Mesothelial cell of epicardium (in vitro differentiated cells): ENCODE measurements around the gene PRKCA. TPM values are rescaled to one million over a fixed set of nuclear protein-coding genes. Genes with fewer than 3 reads are reported as not detected.

Experiments
- DNase-seq, 2 experiments: peaks; one replicate each; pipeline ENCODE4 v3.0.0; 2021; ENCODE audit warnings: low spot score in 2 of 2; ENCODE audit not compliant: unreplicated experiment in 2 of 2
- H3K27ac Mint-ChIP-seq: 2 replicates; pipeline ENCODE4 v1.8.0; 2021; ENCODE audit warnings: mixed read lengths
- H3K27me3 Mint-ChIP-seq: 2 replicates; pipeline ENCODE4 v1.8.0; 2021; ENCODE audit warnings: low read depth, mixed read lengths
- H3K36me3 Mint-ChIP-seq: 2 replicates; pipeline ENCODE4 v1.8.0; 2021; ENCODE audit warnings: mixed read lengths
- H3K4me1 Mint-ChIP-seq: 2 replicates; pipeline ENCODE4 v1.8.0; 2021; ENCODE audit warnings: mixed read lengths
- H3K4me3 Mint-ChIP-seq: 2 replicates; pipeline ENCODE4 v1.8.0; 2021; ENCODE audit warnings: mild to moderate bottlenecking, moderate library complexity, mixed read lengths
- H3K9me3 Mint-ChIP-seq: 2 replicates; pipeline ENCODE4 v1.8.0; 2021; ENCODE audit warnings: mixed read lengths
- total RNA-seq: library from RNA; stranded (reverse); gene quantifications from 3 replicates; pipeline ENCODE4 v1.2.1, GENCODE V29; 2021
- TF ChIP-seq, protein P1 (sequence below): fragments of 200-600 bp; sonication (generic); IDR thresholded peaks from one replicate; pipeline ENCODE4 v1.5.0; 2021; ENCODE audit warnings: antibody characterized with exemption; ENCODE audit not compliant: unreplicated experiment

PRKCA gene
- total RNA-seq, 1 donor from 2014 or later, result 15.2 TPM

DNA sequence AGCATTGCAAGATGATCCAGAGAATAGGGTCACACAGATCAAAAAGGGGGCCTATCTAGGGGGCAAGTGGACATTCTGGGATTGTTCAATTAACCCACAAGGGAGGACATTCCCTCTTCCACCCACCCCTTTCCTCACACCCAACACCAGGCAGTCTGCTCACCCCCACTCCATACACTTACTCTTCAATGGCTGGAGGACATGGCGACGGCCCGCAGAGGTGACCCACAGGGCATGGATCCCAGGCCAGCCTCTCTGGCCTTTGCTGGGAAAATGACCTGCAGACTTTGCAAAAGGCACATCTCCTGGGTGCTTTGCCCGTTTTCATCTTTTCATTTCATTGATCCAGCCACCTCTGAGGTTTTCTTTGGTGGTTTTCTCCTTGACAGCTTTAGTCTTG is 530.8 kb downstream of the PRKCA start:
- no peak for DNase-seq
- TF ChIP-seq, protein P1, sequence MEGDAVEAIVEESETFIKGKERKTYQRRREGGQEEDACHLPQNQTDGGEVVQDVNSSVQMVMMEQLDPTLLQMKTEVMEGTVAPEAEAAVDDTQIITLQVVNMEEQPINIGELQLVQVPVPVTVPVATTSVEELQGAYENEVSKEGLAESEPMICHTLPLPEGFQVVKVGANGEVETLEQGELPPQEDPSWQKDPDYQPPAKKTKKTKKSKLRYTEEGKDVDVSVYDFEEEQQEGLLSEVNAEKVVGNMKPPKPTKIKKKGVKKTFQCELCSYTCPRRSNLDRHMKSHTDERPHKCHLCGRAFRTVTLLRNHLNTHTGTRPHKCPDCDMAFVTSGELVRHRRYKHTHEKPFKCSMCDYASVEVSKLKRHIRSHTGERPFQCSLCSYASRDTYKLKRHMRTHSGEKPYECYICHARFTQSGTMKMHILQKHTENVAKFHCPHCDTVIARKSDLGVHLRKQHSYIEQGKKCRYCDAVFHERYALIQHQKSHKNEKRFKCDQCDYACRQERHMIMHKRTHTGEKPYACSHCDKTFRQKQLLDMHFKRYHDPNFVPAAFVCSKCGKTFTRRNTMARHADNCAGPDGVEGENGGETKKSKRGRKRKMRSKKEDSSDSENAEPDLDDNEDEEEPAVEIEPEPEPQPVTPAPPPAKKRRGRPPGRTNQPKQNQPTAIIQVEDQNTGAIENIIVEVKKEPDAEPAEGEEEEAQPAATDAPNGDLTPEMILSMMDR, result no peak
- Mint-ChIP-seq H3K4me3 (no peak overlapping the region), H3K27me3 (peaks cover 81% of the 10 kb centered on the region), H3K9me3 (no peaks in the 10 kb centered on the region), H3K4me1 (no peaks in the 10 kb centered on the region), H3K36me3 (no peaks in the 10 kb centered on the region), H3K27ac (no peak overlapping the region)

DNA sequence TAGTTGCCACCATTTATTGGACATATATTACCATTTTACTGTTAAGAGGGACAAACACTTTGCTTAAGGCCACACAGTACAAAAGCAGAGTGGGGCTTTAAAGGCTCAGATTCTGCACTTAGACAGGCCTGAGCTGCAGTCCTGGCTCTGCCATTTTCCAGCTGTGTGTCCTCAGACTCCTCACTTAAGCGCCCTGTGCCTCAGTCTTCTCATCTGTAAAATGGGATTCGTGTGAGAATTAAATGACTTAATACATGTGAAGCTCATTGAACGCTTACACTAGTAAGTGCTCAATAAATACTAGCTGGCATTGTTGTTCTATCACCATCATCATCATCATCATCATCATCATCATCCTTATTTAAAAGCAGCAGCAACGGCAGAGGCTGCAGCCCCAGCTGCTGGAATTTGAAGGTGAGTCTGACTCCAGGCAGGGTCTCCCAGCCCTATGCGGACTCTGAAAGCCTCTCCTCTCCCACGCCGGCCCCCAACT is 532.1 kb downstream of the PRKCA start:
- Mint-ChIP-seq H3K9me3 (no peaks in the 10 kb centered on the region), H3K4me3 (no peak overlapping the region), H3K36me3 (no peaks in the 10 kb centered on the region), H3K4me1 (no peaks in the 10 kb centered on the region), H3K27ac (no peak overlapping the region), H3K27me3 (peaks cover 81% of the 10 kb centered on the region)
- TF ChIP-seq, protein P1, result no peak
- no peak for DNase-seq

DNA sequence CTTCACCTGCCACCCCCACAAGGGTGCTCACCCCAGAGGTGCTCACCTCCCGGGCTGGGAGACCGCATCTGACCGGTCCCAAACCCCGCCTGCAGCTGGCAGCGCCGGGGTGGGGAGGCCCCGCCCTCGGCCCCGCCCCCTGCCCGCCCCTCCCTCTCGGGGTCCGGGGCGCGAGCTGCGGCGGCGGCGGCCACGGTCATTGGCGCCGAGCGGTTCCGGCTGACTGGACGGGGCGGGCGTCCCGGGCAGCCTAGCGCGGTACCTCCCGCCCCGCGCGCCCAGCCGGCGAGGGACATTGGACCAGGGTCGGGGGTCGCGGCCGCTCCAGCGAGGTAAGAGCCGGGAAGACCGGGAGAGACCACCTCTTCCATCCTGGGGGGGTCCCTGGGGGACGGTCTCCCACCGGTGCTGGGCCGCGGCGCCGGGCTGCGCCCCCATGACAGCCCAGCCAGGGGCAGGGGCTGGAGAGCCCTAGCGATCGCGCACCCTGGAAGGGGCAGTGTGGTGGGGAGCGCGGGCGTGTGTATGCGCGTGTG is 532.6 kb downstream of the PRKCA start, which contains the start of gene CACNG5:
CACNG5 (plus strand) TSS at position 199 of the 536 bp plus-strand sequence. CDS start 42,216 bp downstream, outside the sequence.
- TF ChIP-seq, protein P1, result no peak
- peaks cover 81% of the 10 kb centered on the region for H3K27me3 Mint-ChIP-seq
- DNase-seq, result no peak
- no peaks in the 10 kb centered on the region for H3K9me3 Mint-ChIP-seq
- H3K4me1 Mint-ChIP-seq, result no peaks in the 10 kb centered on the region
- peak within 1 kb of the TSS; percentile 33 for H3K4me3 Mint-ChIP-seq
- H3K27ac Mint-ChIP-seq, result no peak within 1 kb of the TSS
- no peaks in the 10 kb centered on the region for H3K36me3 Mint-ChIP-seq

DNA sequence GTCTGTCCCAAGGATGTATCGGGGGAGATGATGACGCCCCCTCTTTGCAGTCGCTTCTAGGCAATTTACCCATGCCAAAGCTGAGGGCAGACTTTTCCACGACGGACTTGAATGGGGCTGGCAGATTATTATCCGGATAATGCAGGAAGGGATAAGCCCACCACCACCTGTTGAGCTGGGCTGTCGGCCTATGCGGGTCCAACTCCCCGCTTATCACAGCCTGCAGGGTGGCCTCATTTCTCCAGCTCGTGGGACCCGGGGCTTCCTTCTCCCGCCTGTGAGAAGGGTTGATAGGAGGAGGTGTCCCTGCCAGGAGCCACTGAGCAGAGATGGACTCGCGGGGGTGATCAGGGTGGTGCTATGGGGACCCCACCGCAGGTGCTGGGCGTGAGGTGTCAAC is 533.1 kb downstream of the PRKCA start:
- no peak overlapping the region for H3K27ac Mint-ChIP-seq
- no peaks in the 10 kb centered on the region for H3K9me3 Mint-ChIP-seq
- TF ChIP-seq, protein P1, result no peak
- no peaks in the 10 kb centered on the region for H3K4me1 Mint-ChIP-seq
- H3K36me3 Mint-ChIP-seq, result no peaks in the 10 kb centered on the region
- DNase-seq, result no peak
- no peak overlapping the region for H3K4me3 Mint-ChIP-seq
- peaks cover 83% of the 10 kb centered on the region for H3K27me3 Mint-ChIP-seq

DNA sequence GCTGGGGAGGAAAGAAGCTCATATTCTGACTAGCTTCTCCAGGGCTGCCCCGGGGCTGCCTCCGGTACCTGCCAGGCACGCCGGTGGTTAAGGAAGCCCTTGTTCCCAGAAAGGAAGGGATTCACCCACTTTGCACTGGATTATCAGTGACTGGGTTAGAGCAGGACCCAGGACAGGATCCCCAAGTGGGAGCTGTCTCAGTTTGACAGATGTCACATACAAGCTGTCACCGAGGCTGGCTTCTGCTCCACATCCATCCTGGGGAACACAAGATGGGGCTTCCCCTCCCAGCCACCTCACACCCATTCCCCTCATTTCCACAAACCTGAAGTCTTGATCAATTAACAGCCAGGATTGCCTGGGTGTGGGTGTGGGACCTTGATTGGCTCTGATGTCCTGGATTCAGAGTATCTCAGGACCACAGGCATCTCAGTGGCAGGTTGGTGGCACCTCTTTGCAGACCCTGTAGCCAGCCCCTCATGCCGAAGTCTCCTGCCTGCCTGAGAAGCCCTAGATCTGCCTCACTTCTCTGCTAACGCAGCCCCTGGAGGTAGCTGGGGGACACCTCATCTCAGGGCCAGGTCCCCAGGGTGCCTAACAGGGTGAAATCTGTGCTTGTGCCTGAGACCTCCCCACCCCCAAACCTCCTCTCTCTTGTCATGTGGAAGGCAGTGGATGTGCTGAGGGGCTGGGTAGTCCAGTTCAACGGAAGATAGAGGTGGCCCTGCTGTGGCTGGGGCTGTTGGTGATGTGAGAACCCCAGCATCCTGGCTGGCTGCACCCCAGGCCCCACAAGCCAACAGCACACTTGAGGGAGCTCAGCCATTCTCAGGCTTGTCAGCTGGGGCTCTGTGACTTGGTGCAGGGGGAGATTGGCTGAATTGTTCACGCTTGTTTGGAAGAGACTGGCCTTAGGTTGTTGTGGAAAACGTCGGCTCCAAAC is 533.9 kb downstream of the PRKCA start:
- Mint-ChIP-seq H3K27me3 (peaks cover 84% of the 10 kb centered on the region), H3K36me3 (no peaks in the 10 kb centered on the region), H3K4me1 (no peaks in the 10 kb centered on the region), H3K9me3 (no peaks in the 10 kb centered on the region), H3K4me3 (no peak overlapping the region), H3K27ac (no peak overlapping the region)
- DNase-seq, result no peak
- TF ChIP-seq, protein P1, result no peak
